ENCODE data around the gene ZNF609. TPM values are rescaled to one million over a fixed set of nuclear protein-coding genes. Genes with fewer than 3 reads are reported as not detected.
"Not testable (repeated sequence)": the region's sequence is repeated elsewhere in the genome, so short reads cannot be mapped to it uniquely, and the experiment has no call there.

The ZNF609 gene
- total RNA-seq, 1 donor from 2014 or later: 15.3 TPM

GRCh38 chr15:64562003-64562640 lies 101.7 kb downstream of the ZNF609 start:
- no peak for DNase-seq (ENCODE audit: low spot score)
- intact Hi-C loops (cut with DNase I): no loop called here

GRCh38 chr15:64566102-64566501 lies 105.7 kb downstream of the ZNF609 start:
- intact Hi-C loops (cut with DNase I): no loop called here
- DNase-seq (ENCODE audit: low spot score): no peak

GRCh38 chr15:64566629-64567427 lies 106.5 kb downstream of the ZNF609 start:
- intact Hi-C loops (cut with DNase I): no loop called here
- DNase-seq (ENCODE audit: low spot score): no peak

- intact Hi-C loops (cut with DNase I): no loop called here
- no peak for DNase-seq (ENCODE audit: low spot score)
These were observed 108.4 kb downstream of the ZNF609 start for GRCh38 chr15:64568765-64569164.

GRCh38 chr15:64571857-64572291 lies 111.5 kb downstream of the ZNF609 start:
- no peak for DNase-seq (ENCODE audit: low spot score)
- intact Hi-C loops (cut with DNase I): no loop called here

GRCh38 chr15:64572856-64573255 lies 112.5 kb downstream of the ZNF609 start:
- no peak for DNase-seq (ENCODE audit: low spot score)
- intact Hi-C loops (cut with DNase I): no loop called here

- intact Hi-C loops (cut with DNase I): no loop called here
- no peak for DNase-seq (ENCODE audit: low spot score)
These were observed 114.1 kb downstream of the ZNF609 start for GRCh38 chr15:64574301-64575017.

GRCh38 chr15:64580696-64581407 lies 120.5 kb downstream of the ZNF609 start:
- DNase-seq (ENCODE audit: low spot score): no peak
- intact Hi-C loops (cut with DNase I): no loop called here

GRCh38 chr15:64581408-64581761 lies 121.0 kb downstream of the ZNF609 start:
- DNase-seq (ENCODE audit: low spot score): no peak
- intact Hi-C loops (cut with DNase I): no loop called here

GRCh38 chr15:64582202-64582601 lies 121.8 kb downstream of the ZNF609 start:
- no peak for DNase-seq (ENCODE audit: low spot score)
- intact Hi-C loops (cut with DNase I): no loop called here

- intact Hi-C loops (cut with DNase I): no loop called here
- DNase-seq (ENCODE audit: low spot score): no peak
These were observed 123.1 kb downstream of the ZNF609 start for GRCh38 chr15:64583519-64583918.

GRCh38 chr15:64583983-64584382 lies 123.6 kb downstream of the ZNF609 start:
- no peak for DNase-seq (ENCODE audit: low spot score)
- intact Hi-C loops (cut with DNase I): no loop called here

- no peak for DNase-seq (ENCODE audit: low spot score)
- intact Hi-C loops (cut with DNase I): no loop called here
These were observed 126.0 kb downstream of the ZNF609 start for GRCh38 chr15:64586259-64586870.

GRCh38 chr15:64586984-64587383 lies 126.6 kb downstream of the ZNF609 start:
- DNase-seq (ENCODE audit: low spot score): no peak

GRCh38 chr15:64589435-64590084 lies 129.2 kb downstream of the ZNF609 start:
- intact Hi-C loops (cut with DNase I): no loop called here
- DNase-seq (ENCODE audit: low spot score): no peak

More at GRCh38 chr15:64586984-64587383, 126.6 kb downstream of the ZNF609 start:
- intact Hi-C loops (cut with DNase I): no loop called here

- DNase-seq (ENCODE audit: low spot score); intact Hi-C loops (cut with DNase I): not testable (repeated sequence)
These were observed 132.5 kb downstream of the ZNF609 start for GRCh38 chr15:64592845-64593244.

- no peak for DNase-seq (ENCODE audit: low spot score)
- intact Hi-C loops (cut with DNase I): no loop called here
These were observed 136.5 kb downstream of the ZNF609 start for GRCh38 chr15:64596701-64597476.

- DNase-seq (ENCODE audit: low spot score): no peak
- intact Hi-C loops (cut with DNase I): no loop called here
These were observed 137.1 kb downstream of the ZNF609 start for GRCh38 chr15:64597477-64597822.
